ENCODE data around the gene PGRMC2.

DNA sequence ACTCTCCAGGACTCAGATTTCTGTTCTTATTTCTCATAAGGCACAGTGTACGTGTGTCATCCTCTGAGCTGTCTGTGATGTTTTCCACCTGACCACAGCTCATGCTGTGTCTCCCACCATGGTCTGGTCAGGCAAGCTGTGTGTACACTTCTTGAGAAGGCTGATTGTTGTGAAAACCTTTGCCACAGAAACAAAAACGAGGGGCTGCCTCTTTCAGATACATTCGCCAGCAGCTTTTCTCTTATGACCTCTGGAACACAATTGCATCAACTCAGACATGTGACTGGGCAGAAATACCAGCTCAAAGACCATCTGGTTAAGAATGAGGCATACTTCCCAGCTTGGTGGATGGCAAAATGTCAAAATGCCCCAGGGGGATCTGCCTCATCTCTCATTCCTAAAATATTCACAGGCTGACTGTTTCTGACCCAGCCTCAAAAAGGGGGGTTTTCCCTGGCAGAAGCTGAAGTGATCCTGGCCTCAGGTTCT lies 46.1 kb downstream of the PGRMC2 start:
- TF ChIP-seq, protein P1, sequence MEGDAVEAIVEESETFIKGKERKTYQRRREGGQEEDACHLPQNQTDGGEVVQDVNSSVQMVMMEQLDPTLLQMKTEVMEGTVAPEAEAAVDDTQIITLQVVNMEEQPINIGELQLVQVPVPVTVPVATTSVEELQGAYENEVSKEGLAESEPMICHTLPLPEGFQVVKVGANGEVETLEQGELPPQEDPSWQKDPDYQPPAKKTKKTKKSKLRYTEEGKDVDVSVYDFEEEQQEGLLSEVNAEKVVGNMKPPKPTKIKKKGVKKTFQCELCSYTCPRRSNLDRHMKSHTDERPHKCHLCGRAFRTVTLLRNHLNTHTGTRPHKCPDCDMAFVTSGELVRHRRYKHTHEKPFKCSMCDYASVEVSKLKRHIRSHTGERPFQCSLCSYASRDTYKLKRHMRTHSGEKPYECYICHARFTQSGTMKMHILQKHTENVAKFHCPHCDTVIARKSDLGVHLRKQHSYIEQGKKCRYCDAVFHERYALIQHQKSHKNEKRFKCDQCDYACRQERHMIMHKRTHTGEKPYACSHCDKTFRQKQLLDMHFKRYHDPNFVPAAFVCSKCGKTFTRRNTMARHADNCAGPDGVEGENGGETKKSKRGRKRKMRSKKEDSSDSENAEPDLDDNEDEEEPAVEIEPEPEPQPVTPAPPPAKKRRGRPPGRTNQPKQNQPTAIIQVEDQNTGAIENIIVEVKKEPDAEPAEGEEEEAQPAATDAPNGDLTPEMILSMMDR (tag by site-specific recombination; IDR thresholded peaks at IDR 0.05) = no peak
- TF ChIP-seq ZNF311 (tag by site-specific recombination; IDR thresholded peaks at IDR 0.05; ENCODE audit: borderline replicate concordance) (no peak), ZNF701 (tag by site-specific recombination; IDR thresholded peaks at IDR 0.05) (no peak), ZBTB1 (tag by site-specific recombination; IDR thresholded peaks at IDR 0.05) (no peak), KLF10 (tag by site-specific recombination; IDR thresholded peaks at IDR 0.05) (no peak), ZNF10 (tag by site-specific recombination; IDR thresholded peaks at IDR 0.05) (no peak)
